ENCODE results near the gene ATXN7L1. TPM values are rescaled to one million over a fixed set of nuclear protein-coding genes. Genes with fewer than 3 reads are reported as not detected.

ATXN7L1 gene
- total RNA-seq, 1 donor from 2014 or later: 10.1 TPM

DNA sequence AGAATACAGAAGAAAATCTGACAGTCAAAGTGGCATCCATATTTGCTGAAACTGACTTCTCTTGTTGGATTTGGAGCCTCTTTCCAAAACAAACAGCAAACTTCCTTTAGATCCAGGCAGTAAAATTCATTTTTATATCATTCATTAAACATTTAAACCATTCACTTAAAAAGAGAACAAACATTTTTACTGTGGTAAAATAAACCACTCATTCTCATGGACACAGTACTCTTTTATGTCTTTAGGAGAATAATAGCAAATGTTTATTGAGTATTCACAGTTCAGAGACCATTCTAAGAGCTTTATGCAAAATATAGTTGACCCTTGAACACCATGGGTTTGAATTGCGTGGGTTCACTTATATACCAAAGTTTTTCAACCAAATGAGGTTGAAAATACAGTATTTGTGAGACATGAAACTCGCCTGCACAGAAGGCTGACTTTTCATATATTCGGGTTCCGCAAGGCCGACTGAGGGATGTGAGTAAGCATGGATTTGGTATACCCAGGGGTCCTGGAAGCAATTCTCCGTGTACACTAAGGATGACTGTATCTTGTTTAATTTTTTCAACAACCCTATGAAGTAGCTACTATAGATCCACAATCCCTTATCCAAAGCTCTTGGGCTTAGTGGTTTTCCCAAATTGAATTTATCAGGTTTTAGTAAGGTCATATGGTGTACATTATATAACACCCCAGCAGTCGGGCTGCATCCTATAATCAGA, 49.1 kb downstream of the ATXN7L1 start:
- DNase-seq: no peak

DNA sequence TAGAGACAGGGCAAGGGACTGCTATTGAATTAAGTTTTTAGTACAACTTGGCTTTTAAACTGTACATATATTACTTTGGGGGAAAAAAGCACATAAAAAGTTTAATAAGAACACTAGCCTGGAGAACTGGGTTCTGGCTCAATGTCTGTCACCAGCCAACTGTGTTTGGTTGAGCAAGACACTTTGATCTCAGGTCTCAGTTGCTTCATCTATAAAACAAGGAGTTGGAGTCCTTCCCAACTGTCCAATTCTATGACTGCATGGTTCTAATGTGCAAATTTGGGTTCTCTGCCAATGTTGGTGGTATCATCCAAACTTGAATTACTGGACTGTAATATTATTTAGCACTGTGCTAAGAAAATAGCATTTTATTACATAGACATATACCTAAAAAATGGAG, 50.3 kb downstream of the ATXN7L1 start:
- no peak for DNase-seq

DNA sequence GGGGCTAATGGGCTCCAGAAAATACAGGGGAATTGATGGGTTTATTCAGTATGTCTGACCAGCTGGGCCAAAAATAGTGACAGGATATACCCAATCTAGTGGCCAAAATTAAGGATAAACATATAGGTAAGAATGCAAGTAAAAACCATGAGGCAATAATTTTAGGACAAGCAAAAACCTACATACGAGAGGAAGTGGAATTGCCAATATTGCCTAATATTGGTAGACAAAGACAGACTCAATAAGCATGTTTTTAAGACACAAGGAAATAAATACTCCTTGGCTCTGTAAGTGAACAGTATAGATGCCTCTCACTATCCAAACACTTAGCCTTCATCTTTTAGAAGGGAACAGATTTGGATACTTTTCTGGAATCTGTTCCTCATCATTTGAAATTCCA, 51.0 kb downstream of the ATXN7L1 start:
- no peak for DNase-seq

DNA sequence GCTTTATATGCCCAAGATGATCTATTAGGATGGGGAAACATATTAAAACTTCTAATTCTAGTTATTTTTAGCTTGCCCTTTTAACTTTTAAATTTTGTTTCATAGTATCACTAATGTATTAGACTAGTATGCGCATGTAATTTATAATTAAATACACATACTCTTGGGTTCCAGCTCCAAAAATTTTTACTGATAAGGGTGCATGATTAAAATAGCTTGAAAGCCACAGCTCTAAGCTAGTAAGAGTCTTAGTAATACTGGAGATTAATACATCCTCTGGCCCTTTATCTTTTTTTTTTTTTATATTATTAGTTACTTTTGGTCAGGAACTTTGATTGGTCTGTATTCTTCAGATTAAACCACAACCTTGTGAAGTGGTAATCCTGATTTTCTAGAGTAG, 53.6 kb downstream of the ATXN7L1 start:
- no peak for DNase-seq

DNA sequence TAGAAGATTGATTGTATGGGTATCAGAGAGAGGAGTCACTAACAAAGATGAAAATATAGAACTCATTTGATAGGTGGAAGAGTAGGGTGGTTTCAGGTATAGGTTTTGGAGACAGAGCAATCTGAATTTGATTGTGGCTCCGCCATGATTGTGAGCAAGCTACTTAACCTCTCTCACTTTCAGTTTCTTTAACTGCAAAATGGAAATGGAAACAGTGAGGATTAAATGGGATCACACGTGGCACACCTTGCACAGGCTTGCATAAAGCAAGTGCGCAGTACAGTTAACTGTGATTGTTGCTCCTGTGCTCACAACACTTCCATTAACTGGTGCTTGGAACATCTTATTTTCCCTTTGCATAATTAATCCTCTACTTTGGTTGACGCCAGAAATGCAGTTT, 54.9 kb downstream of the ATXN7L1 start:
- no peak for DNase-seq

GRCh38 chr7:105820363-105821066, 55.9 kb downstream of the ATXN7L1 start:
- DNase-seq: no peak

GRCh38 chr7:105819559-105819958, 56.8 kb downstream of the ATXN7L1 start:
- no peak for DNase-seq

DNA sequence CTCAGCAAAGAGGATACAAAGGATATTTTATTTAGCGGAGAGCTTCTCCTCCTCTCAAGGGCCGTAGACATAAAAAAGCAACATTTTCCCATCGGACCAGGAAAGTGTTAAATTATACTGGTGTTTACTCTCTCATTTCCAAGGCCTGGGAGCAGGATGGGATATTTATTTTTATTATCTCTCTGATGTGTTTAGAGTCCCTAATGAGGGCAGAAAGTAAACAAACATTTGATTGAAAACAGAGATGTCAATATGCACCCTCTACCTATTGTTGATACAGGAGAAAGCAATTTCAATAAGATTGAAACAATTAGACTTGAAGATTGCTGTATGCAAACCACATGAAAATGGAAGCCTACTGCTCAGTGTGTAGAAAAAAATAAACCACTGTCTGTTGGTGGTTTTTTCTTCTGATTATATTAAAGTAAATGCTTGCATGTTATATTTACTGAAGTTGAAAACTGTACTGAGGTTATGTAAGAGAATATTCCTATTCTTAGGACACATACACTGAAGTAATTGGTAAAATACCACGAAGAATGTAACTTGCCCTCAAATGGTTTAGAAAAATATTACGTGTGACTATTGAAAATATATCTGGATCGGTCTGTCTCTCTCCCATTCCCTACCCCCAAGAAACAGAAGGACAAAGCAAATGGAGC, 59.3 kb downstream of the ATXN7L1 start:
- no peak for DNase-seq

DNA sequence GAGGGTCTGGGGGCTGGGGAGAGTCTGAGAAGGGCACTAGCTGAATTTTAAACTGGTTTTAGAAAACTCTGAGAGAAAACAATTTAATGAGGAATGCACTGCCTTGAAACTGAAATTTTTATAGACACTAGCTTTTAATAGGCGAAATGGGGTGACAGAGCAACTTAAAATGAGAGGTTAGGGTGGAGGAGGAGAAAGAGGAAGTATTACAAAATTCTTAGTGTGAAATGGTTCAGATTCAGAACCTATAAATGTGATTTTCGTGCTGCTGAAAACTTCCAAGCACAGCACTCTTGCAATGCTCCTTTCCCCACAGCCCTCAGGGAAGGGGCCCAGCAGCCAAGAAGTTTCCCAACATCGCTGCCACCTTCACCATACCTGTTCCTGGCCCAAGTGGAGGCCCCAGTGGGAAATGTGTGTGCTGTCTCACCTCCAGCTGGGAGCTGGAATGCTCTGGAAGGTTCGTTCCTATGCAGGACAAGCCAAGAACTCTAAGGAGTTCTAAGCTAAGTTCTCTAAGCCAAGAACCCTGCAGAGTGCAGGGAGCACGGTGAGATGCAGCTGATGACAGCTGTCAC, 60.0 kb downstream of the ATXN7L1 start:
- no peak for DNase-seq

DNA sequence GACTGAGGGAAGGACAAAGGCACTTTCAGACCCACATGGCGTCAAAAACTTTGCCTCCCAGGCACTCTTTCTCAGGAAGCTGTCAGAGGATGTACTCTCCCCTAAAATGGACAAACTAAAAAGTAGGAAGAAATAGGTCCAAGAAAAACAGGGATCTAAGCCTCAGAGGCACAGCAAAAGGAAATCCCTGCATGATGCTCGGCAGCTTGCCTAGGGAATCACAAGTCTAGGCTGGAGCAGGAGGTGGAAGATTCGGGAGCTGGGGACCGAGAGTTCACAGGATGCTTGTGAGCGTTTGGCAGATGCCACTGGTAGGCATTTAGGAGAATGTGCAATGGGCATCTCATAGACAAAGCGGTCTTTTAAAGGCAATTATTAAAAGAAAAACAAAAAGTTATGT, 60.8 kb downstream of the ATXN7L1 start:
- DNase-seq: no peak

GRCh38 chr7:105814481-105814880, 61.9 kb downstream of the ATXN7L1 start:
- DNase-seq: no peak

GRCh38 chr7:105811189-105811847, 65.1 kb downstream of the ATXN7L1 start:
- no peak for DNase-seq

DNA sequence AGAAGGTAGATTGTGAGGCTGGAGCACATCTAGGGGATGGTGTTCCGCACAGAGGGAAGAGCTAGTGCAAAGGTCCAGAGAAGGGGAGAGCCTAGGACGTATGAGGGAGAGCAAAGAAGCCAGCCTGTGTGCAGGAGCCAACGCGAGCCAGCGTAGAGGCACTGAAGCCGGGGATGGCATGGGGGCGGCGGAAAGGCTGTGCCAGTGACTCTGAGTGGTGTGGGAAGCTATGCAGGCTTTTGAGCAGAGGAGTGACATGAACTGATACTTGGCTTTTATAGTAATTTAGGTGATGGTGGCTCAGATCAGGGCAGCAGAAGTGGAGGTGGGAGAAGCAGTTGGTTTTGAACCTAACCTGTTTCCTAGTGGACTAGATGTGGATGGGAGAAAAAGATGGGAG, 65.8 kb downstream of the ATXN7L1 start:
- DNase-seq: no peak

- no peak for DNase-seq
These were observed 67.5 kb downstream of the ATXN7L1 start for GRCh38 chr7:105808703-105809590.

GRCh38 chr7:105808209-105808608, 68.2 kb downstream of the ATXN7L1 start:
- DNase-seq: no peak

GRCh38 chr7:105807448-105807762, 69.0 kb downstream of the ATXN7L1 start:
- no peak for DNase-seq

DNA sequence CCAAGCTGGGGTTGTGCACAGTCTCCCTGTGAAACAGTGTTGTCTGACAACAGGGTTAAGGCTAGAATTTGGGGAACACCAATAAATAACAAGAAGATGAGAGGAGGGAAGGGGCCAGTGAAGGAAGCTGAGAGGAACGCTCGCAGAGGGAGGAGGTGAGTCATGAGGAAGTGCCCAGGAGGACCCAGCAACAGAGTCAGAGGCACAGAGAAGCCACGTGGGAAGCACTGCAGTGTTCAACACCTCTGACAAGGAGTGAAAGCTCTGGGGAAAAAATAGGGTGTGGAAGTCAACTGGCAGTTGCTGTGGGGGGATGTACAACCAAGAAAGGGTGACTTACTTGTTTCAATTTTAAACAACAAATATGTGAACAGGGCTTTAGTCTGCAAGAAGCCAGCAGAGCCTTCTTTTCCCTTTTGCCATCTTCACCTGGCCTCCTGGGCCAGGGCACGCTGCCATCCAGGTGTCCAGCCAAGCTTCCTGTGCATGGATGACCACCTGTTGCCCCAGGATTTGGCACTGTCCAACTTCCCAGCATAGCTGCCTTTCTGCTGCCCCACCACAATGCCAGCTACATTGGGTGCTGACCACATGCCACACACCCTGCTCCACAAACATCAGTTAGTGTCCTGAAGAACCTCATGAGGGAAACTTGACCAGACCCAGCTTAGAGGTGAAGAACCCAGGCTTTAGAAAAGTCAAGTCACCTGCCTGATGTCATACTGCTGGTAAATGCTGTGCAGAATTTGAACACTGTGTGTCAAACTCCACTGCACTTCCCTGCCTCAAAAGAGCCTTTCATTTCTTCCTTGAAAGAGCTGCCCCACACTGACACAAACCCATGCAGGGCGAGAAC, 69.6 kb downstream of the ATXN7L1 start:
- DNase-seq: no peak

GRCh38 chr7:105805447-105806019, 70.9 kb downstream of the ATXN7L1 start:
- no peak for DNase-seq

DNA sequence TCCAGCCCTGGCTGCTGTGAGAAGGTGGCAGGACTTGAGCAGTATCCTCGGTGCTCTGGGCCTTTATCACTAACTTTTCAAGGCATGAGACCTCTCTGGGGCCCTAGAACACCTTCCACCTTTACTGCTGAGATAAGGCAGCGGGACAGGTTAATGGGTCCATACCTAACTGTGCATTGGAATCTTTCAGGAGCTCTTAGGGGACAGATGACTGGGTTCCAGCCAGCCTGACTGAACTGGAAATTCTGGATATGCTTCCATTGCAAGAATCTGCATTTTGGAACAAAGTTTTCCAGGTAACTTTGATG, 73.0 kb downstream of the ATXN7L1 start:
- no peak for DNase-seq

DNA sequence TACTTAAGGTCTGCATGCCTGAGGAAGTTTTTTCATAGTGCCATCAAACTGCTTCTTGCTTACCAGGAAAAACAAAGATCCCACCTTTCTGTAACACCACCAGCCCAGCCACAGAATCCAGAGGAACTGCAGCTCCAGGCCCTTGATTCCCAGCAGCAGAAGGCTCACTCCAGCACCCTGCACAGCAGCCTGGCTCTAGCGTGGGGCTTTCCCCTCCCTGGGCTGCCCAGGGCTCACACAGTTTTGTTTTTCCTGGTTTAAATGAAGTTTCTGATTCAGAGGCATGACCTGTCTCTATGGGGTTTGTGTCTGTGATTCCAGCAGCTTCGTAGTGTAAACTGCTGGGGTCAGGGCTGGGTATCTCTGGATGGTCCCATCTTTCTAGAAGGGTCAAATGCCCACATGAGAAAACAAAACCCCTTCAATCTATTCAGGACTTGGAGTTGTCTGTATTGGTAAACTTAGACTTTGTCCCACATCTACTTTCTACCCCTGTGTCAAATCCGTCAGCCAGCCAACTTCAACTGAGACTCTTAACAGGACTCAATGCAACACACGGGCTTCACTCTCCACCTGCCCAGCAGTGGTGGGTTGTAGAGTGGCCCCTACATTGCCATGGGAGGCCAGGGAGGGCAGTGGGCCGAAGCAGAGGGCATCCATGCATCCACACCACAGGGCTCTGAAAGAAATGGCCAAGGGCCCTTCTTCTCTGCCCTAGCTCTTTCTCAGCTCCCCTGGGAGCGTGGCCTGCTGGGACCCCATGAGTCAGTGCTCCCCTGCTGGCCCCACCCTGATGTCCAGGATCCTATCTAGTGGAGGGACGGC, 73.6 kb downstream of the ATXN7L1 start:
- DNase-seq: no peak

All from skin of body (tissue), 2 donors.